Transverse colon (tissue), 4 donors: ENCODE data around the gene SLC34A1. TPM values are rescaled to one million over a fixed set of nuclear protein-coding genes. Genes with fewer than 3 reads are reported as not detected.

ENCODE experiments used
- DNase-seq: peaks from one replicate; pipeline ENCODE4 v3.0.0-alpha.2; 2019
- H3K27ac ChIP-seq, 4 donors: fragments of 200-600 bp; sonication (generic); 2 replicates each; pipeline ENCODE4 v1.5.1; 2016 to 2018; ENCODE audit warnings: inconsistent platforms in 4 of 4
- H3K27me3 ChIP-seq: fragments of 200-600 bp; sonication (generic); 2 replicates; pipeline ENCODE4 v1.5.1; 2017; ENCODE audit warnings: inconsistent platforms
- H3K36me3 ChIP-seq, 4 donors: fragments of 200-600 bp; sonication (generic); 2 replicates each; pipeline ENCODE4 v1.5.1; 2017 to 2019; ENCODE audit warnings: inconsistent platforms in 4 of 4
- H3K4me1 ChIP-seq, 4 donors: fragments of 200-600 bp; sonication (generic); 2 replicates each; pipeline ENCODE4 v1.5.1; 2017 to 2020; ENCODE audit warnings: inconsistent platforms in 4 of 4
- H3K4me3 ChIP-seq, 4 donors: fragments of 200-600 bp; sonication (generic); 1 replicate in 1 of 4; 2 replicates in 3 of 4; pipeline versions ENCODE4 v1.5.1 to v1.6.1; 2017 to 2019; ENCODE audit warnings: inconsistent platforms in 4 of 4
- H3K9me3 ChIP-seq, 2 donors: fragments of 200-600 bp; sonication (generic); 2 replicates each; pipeline ENCODE4 v1.5.1; 2017 to 2019; ENCODE audit warnings: inconsistent platforms in 2 of 2
- CTCF ChIP-seq, 5 experiments: fragments of 200-600 bp in 3 of 5; fragments of 450-650 bp in 2 of 5; sonication (generic) in 3 of 5; IDR thresholded peaks; 1 replicate in 2 of 5; 2 replicates in 3 of 5; pipeline ENCODE4 v1.5.1; 2016 to 2017; ENCODE audit warnings: antibody characterized with exemption in 5 of 5, inconsistent platforms in 3 of 5, mild to moderate bottlenecking in 2 of 5, moderate library complexity in 1 of 5
- EP300 ChIP-seq: sonication (generic); formaldehyde crosslinking; IDR thresholded peaks from one replicate; pipeline ENCODE4 v1.6.1; 2017; ENCODE audit warnings: antibody characterized with exemption, low read depth
- POLR2A ChIP-seq: fragments of 450-650 bp; IDR thresholded peaks from one replicate; pipeline ENCODE4 v1.6.1; 2016; ENCODE audit warnings: antibody characterized with exemption, mild to moderate bottlenecking, moderate library complexity
- POLR2AphosphoS5 ChIP-seq, 3 donors: sonication (generic); formaldehyde crosslinking; IDR thresholded peaks; one replicate each; pipeline ENCODE4 v1.6.1; 2016; ENCODE audit warnings: antibody characterized with exemption in 3 of 3
- WGBS, 2 donors: methylation state at CpG; one replicate each; pipeline ENCODE4 v1.1.5; 2018; ENCODE audit warnings: low coverage in 1 of 2; 5-methylcytosine and 5-hydroxymethylcytosine counted together
- in situ Hi-C, 4 donors: fragments of 200-750 bp; cut with MboI; loops; one replicate each; pipeline versions ENCODE4 v1.15.0 to v1.15.1; 2017; ENCODE audit warnings: low sequenced_read_pairs in 3 of 4, low pct_ligation_motif_present in 1 of 4, low pct_unique_long_range_greater_than_20kb in 1 of 4
- intact Hi-C: fragments of 100-400 bp; cut with DNase I; formaldehyde crosslinking; loops from one replicate; pipeline ENCODE4 v1.15.1; 2023; ENCODE audit warnings: low total_unique reads
- total RNA-seq, 4 donors: library from RNA; depleted of rRNA; stranded (reverse); fragments of >200 nt; gene quantifications; one replicate each; pipeline ENCODE4 v1.1.0, GENCODE V29; 2016

The SLC34A1 gene
- total RNA-seq, 4 donors from 2014 or later: 0.55 TPM; not detected in 3

- WGBS, 2 donors: 58% methylated on average over 4 of the region's 4 CpGs; no CpG with 5 or more reads in 1 of the 2 donors
- intact Hi-C loops: no loop called here
- no peaks in the 10 kb centered on the region for H3K27me3 ChIP-seq
- DNase-seq: no peak
- TF ChIP-seq EP300 (no peak), POLR2A (no peak), POLR2AphosphoS5 (IDR thresholded peaks at IDR 0.05) (no peak), CTCF (IDR thresholded peaks at IDR 0.05) (no peak)
- H3K4me1 ChIP-seq: peaks cover 0 to 5% (median 2%) of the 10 kb centered on the region in 4 donors
- H3K36me3 ChIP-seq: peaks cover 0 to 49% (median 27%) of the 10 kb centered on the region in 4 donors
- in situ Hi-C loops: no loop called here
- H3K4me3 ChIP-seq: no peak overlapping the region
- H3K27ac ChIP-seq: no peak overlapping the region
- no peaks in the 10 kb centered on the region for H3K9me3 ChIP-seq
These were observed 53.4 kb downstream of the SLC34A1 start for GRCh38 chr5:177437623-177438022.

- Histone ChIP-seq H3K36me3 (peaks cover 0 to 43% (median 23%) of the 10 kb centered on the region in 4 donors), H3K27me3 (no peaks in the 10 kb centered on the region), H3K4me1 (no peaks in the 10 kb centered on the region), H3K9me3 (no peaks in the 10 kb centered on the region), H3K4me3 (no peak overlapping the region), H3K27ac (no peak overlapping the region)
- in situ Hi-C loops (no loop called here), intact Hi-C loops (no loop called here)
- TF ChIP-seq POLR2A (no peak), CTCF (IDR thresholded peaks at IDR 0.05) (no peak)
- DNase-seq: no peak
- WGBS, 2 donors: 92% methylated on average over 10 of the region's 10 CpGs; no CpG with 5 or more reads in 1 of the 2 donors
These were observed 54.2 kb downstream of the SLC34A1 start for GRCh38 chr5:177438468-177438867.

- TF ChIP-seq CTCF (IDR thresholded peaks at IDR 0.05) (no peak), POLR2AphosphoS5 (IDR thresholded peaks at IDR 0.05) (no peak), EP300 (no peak), POLR2A (no peak)
- no peaks in the 10 kb centered on the region for H3K4me1 ChIP-seq
- intact Hi-C loops: no loop called here
- H3K9me3 ChIP-seq: no peaks in the 10 kb centered on the region
- H3K36me3 ChIP-seq: peaks cover 0 to 33% (median 14%) of the 10 kb centered on the region in 4 donors
- 94 to 100% methylated on average over 4 of the region's 4 CpGs for WGBS, 2 donors
- no peak overlapping the region for H3K4me3 ChIP-seq
- no peak for DNase-seq
- H3K27me3 ChIP-seq: no peaks in the 10 kb centered on the region
- H3K27ac ChIP-seq: no peak overlapping the region
- in situ Hi-C loops: loop anchor here in 1 of 4 donors (10.0 kb wide), 1 partner anchor 45 kb away; no protein-coding TSS in a partner anchor
These were observed 55.4 kb downstream of the SLC34A1 start for GRCh38 chr5:177439518-177440053.

GRCh38 chr5:177440211-177440989 lies 56.2 kb downstream of the SLC34A1 start:
- in situ Hi-C loops: loop anchor here in 1 of 4 donors (10.0 kb wide), 1 partner anchor 46 kb away; no protein-coding TSS in a partner anchor
- Histone ChIP-seq H3K27me3 (no peaks in the 10 kb centered on the region), H3K4me1 (no peaks in the 10 kb centered on the region), H3K9me3 (no peaks in the 10 kb centered on the region), H3K4me3 (no peak overlapping the region), H3K36me3 (peaks cover 0 to 27% (median 11%) of the 10 kb centered on the region in 4 donors), H3K27ac (no peak overlapping the region)
- intact Hi-C loops: no loop called here
- TF ChIP-seq EP300 (no peak), CTCF (IDR thresholded peaks at IDR 0.05) (no peak), POLR2A (no peak), POLR2AphosphoS5 (IDR thresholded peaks at IDR 0.05) (no peak)
- no peak for DNase-seq
- 86 to 90% methylated on average over 6 to 22 of the region's 24 CpGs for WGBS, 2 donors
